ENCODE results near the gene ADGRV1. TPM values are rescaled to one million over a fixed set of nuclear protein-coding genes. Genes with fewer than 3 reads are reported as not detected.

The ADGRV1 gene
- total and polyA plus RNA-seq, 9 of the 15 experiments (the other 6 are each of a cell fraction or from before 2014, with no cell fraction given): 21.7 to 156 (median 58.2) TPM

- no peak for TF ChIP-seq ZFPM2 (CRISPR knock-in tag; IDR thresholded peaks at IDR 0.05)
- no peak for TF ChIP-seq RBM25 (IDR thresholded peaks at IDR 0.05; ENCODE audit: low read depth, low read length, severe bottlenecking)
- no peak for TF ChIP-seq ZNF184 (CRISPR knock-in tag; IDR thresholded peaks at IDR 0.05)
- TF ChIP-seq ZSCAN29 (IDR thresholded peaks at IDR 0.05): no peak
- no peak for TF ChIP-seq HIVEP1 (CRISPR knock-in tag; IDR thresholded peaks at IDR 0.05)
- peak; percentile 61 for TF ChIP-seq MAFK (IDR thresholded peaks at IDR 0.05; ENCODE audit: low read length)
- no peak for TF ChIP-seq RUNX1 (IDR thresholded peaks at IDR 0.05; ENCODE audit: low read depth)
- TF ChIP-seq ETV1 (tag; conservative IDR thresholded peaks at IDR 0.05; ENCODE audit: low read depth): peak; percentile 35; the same call in 1 of the 2 replicates
- no peak for TF ChIP-seq ZNF778 (CRISPR knock-in tag; IDR thresholded peaks at IDR 0.05)
- TF ChIP-seq, protein P1, sequence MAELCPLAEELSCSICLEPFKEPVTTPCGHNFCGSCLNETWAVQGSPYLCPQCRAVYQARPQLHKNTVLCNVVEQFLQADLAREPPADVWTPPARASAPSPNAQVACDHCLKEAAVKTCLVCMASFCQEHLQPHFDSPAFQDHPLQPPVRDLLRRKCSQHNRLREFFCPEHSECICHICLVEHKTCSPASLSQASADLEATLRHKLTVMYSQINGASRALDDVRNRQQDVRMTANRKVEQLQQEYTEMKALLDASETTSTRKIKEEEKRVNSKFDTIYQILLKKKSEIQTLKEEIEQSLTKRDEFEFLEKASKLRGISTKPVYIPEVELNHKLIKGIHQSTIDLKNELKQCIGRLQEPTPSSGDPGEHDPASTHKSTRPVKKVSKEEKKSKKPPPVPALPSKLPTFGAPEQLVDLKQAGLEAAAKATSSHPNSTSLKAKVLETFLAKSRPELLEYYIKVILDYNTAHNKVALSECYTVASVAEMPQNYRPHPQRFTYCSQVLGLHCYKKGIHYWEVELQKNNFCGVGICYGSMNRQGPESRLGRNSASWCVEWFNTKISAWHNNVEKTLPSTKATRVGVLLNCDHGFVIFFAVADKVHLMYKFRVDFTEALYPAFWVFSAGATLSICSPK (IDR thresholded peaks at IDR 0.05; ENCODE audit: borderline replicate concordance): no peak
- TF ChIP-seq ARID3A (IDR thresholded peaks at IDR 0.05; ENCODE audit: borderline replicate concordance, low read depth, low read length): peak; percentile 68; the same call in 1 of the 2 replicates
- TF ChIP-seq NR2C2 (CRISPR knock-in tag; IDR thresholded peaks at IDR 0.05): peak; percentile 27; the same call in 1 of the 2 replicates
- no peak for TF ChIP-seq NR2C2 (tag; IDR thresholded peaks at IDR 0.05)
- 0 out of 4 replicates have a peak, but pooled peaks of 1 of the 2 experiments have one; percentile 7 for TF ChIP-seq KDM1A (IDR thresholded peaks at IDR 0.05)
- TF ChIP-seq NCOA2 (IDR thresholded peaks at IDR 0.05; ENCODE audit: partially characterized antibody in 2 of 2): no peak
- TF ChIP-seq TCF3 (CRISPR knock-in tag; IDR thresholded peaks at IDR 0.05): no peak
- no peak for TF ChIP-seq PCBP2 (IDR thresholded peaks at IDR 0.05; ENCODE audit: low read depth, low read length, poor library complexity, severe bottlenecking)
- no peak for TF ChIP-seq KHSRP (IDR thresholded peaks at IDR 0.05)
- no peak for TF ChIP-seq THAP7 (CRISPR knock-in tag; IDR thresholded peaks at IDR 0.05)
- no peak for TF ChIP-seq CEBPG (CRISPR knock-in tag; IDR thresholded peaks at IDR 0.05)
- TF ChIP-seq CEBPG (tag; conservative IDR thresholded peaks at IDR 0.05 in 1 of 2, IDR thresholded peaks at IDR 0.05 in 1 of 2): peak in 1 of 2 experiments; percentile 16; a peak in 1 of 4 replicates
- no peak for TF ChIP-seq LCOR (CRISPR knock-in tag; IDR thresholded peaks at IDR 0.05)
- TF ChIP-seq FOXM1 (IDR thresholded peaks at IDR 0.05; ENCODE audit: low read depth): peak; percentile 95
- TF ChIP-seq FOXM1 (CRISPR knock-in tag; IDR thresholded peaks at IDR 0.05; ENCODE audit: low read depth): 0 out of 2 replicates have a peak, but pooled peaks have one; percentile 3
These were observed 28.5 kb upstream of the ADGRV1 start (continued) for GRCh38 chr5:90529939-90530677.

Data from K562 (cell line).